Colonic mucosa (tissue), 4 donors: ENCODE measurements around the gene PPFIBP2. TPM values are rescaled to one million over a fixed set of nuclear protein-coding genes. Genes with fewer than 3 reads are reported as not detected.

Experiments used
- DNase-seq: peaks from one replicate; pipeline ENCODE4 v3.0.0-alpha.2; 2020
- H3K27ac ChIP-seq: fragments of 200-600 bp; one replicate; pipeline ENCODE4 v1.8.0; 2021
- H3K27me3 ChIP-seq: fragments of 200-600 bp; one replicate; pipeline ENCODE4 v1.8.0; 2021
- H3K36me3 ChIP-seq: fragments of 200-600 bp; one replicate; pipeline ENCODE4 v1.8.0; 2021
- H3K4me1 ChIP-seq: fragments of 200-600 bp; one replicate; pipeline ENCODE4 v1.8.0; 2021; ENCODE audit warnings: mild to moderate bottlenecking
- H3K4me3 ChIP-seq: fragments of 200-600 bp; one replicate; pipeline ENCODE4 v1.8.0; 2021
- H3K9ac ChIP-seq, 2 donors: one replicate each; pipeline ENCODE4 v1.7.0; 2013; ENCODE audit warnings: control low read depth in 2 of 2, low read depth in 2 of 2, low read length in 2 of 2
- H3K9me3 ChIP-seq: fragments of 200-600 bp; one replicate; pipeline ENCODE4 v1.8.0; 2021
- CTCF ChIP-seq: fragments of 200-600 bp; IDR thresholded peaks from one replicate; pipeline ENCODE4 v1.8.0; 2022; ENCODE audit warnings: antibody characterized with exemption, mild to moderate bottlenecking
- intact Hi-C: fragments of 100-400 bp; cut with DNase I; formaldehyde crosslinking; loops from one replicate; pipeline ENCODE4 v1.14.1; 2022
- total RNA-seq, 2 donors: library from RNA; stranded (reverse); fragmentation: NEBNext Ultra II Directional in 1 of 2; extraction: Animal tissue kit (Norgen Biotek cat#: 25700) in 1 of 2; gene quantifications; one replicate each; pipeline ENCODE4 v1.2.1, GENCODE V29; 2021
- donor health status: healthy.
- donor health status: DM: no; HTN: no; CAD: no.
- donor health status: DM: no; HTN: no; CAD: no.

PPFIBP2 gene
- total RNA-seq, 2 donors from 2014 or later = 54.0 to 67.9 TPM

- Histone ChIP-seq H3K9ac (no peak overlapping the region), H3K27ac (no peak overlapping the region), H3K9me3 (no peaks in the 10 kb centered on the region), H3K36me3 (no peaks in the 10 kb centered on the region), H3K27me3 (no peaks in the 10 kb centered on the region), H3K4me3 (no peak overlapping the region), H3K4me1 (no peaks in the 10 kb centered on the region)
- no peak for TF ChIP-seq CTCF
- DNase-seq = no peak
- intact Hi-C loops = no loop called here
Measured at GRCh38 chr11:7533199-7534041, 19.6 kb downstream of the PPFIBP2 start.

- no peak overlapping the region for H3K27ac ChIP-seq
- H3K9ac ChIP-seq = no peak overlapping the region
- H3K27me3 ChIP-seq = no peaks in the 10 kb centered on the region
- H3K4me1 ChIP-seq = no peaks in the 10 kb centered on the region
- TF ChIP-seq CTCF = no peak
- H3K9me3 ChIP-seq = no peaks in the 10 kb centered on the region
- no peak overlapping the region for H3K4me3 ChIP-seq
- intact Hi-C loops = no loop called here
- no peak for DNase-seq
- H3K36me3 ChIP-seq = no peaks in the 10 kb centered on the region
Measured at GRCh38 chr11:7534042-7534378, 20.2 kb downstream of the PPFIBP2 start.

GRCh38 chr11:7536100-7536499 is 22.3 kb downstream of the PPFIBP2 start:
- Histone ChIP-seq H3K4me3 (no peak overlapping the region), H3K9me3 (no peaks in the 10 kb centered on the region), H3K36me3 (no peaks in the 10 kb centered on the region), H3K9ac (no peak overlapping the region), H3K27me3 (no peaks in the 10 kb centered on the region), H3K27ac (no peak overlapping the region), H3K4me1 (no peaks in the 10 kb centered on the region)
- intact Hi-C loops = no loop called here
- TF ChIP-seq CTCF = peak; percentile 16
- DNase-seq = peak; percentile 56

- Histone ChIP-seq H3K4me1 (no peaks in the 10 kb centered on the region), H3K27me3 (no peaks in the 10 kb centered on the region), H3K9ac (no peak overlapping the region), H3K4me3 (no peak overlapping the region), H3K9me3 (no peaks in the 10 kb centered on the region), H3K36me3 (no peaks in the 10 kb centered on the region), H3K27ac (no peak overlapping the region)
- TF ChIP-seq CTCF = no peak
- DNase-seq = no peak
- intact Hi-C loops = no loop called here
Measured at GRCh38 chr11:7537265-7537664, 23.5 kb downstream of the PPFIBP2 start.

- H3K4me1 ChIP-seq = no peaks in the 10 kb centered on the region
- DNase-seq = peak; percentile 24
- H3K27me3 ChIP-seq = no peaks in the 10 kb centered on the region
- H3K9ac ChIP-seq = no peak overlapping the region
- H3K27ac ChIP-seq = no peak overlapping the region
- no peaks in the 10 kb centered on the region for H3K36me3 ChIP-seq
- H3K9me3 ChIP-seq = no peaks in the 10 kb centered on the region
- no peak for TF ChIP-seq CTCF
- H3K4me3 ChIP-seq = no peak overlapping the region
- intact Hi-C loops = no loop called here
Measured at GRCh38 chr11:7538031-7538430, 24.2 kb downstream of the PPFIBP2 start.
